Muscle of leg (tissue), 11 donors: Measurements from ENCODE around the gene ZFYVE26. TPM values are rescaled to one million over a fixed set of nuclear protein-coding genes. Genes with fewer than 3 reads are reported as not detected.
A peak's percentile ranks its signal among the peaks of the same experiment; 100 is the strongest.

Source experiments
- DNase-seq: peaks from one replicate; pipeline ENCODE4 v3.0.0; 2013
- H3K27ac ChIP-seq: one replicate; pipeline ENCODE4 v1.5.1; 2013; ENCODE audit warnings: mild to moderate bottlenecking, low read length, control low read depth
- H3K27me3 ChIP-seq: one replicate; pipeline ENCODE4 v1.6.1; 2013; ENCODE audit warnings: low read length; ENCODE audit not compliant: control insufficient read depth, insufficient read depth
- H3K36me3 ChIP-seq: one replicate; pipeline ENCODE4 v1.6.1; 2013; ENCODE audit warnings: low read length; ENCODE audit not compliant: control insufficient read depth, insufficient read depth
- H3K4me1 ChIP-seq: one replicate; pipeline ENCODE4 v1.6.1; 2013; ENCODE audit warnings: low read length; ENCODE audit not compliant: control insufficient read depth, insufficient read depth
- H3K4me3 ChIP-seq: one replicate; pipeline ENCODE4 v1.5.1; 2013; ENCODE audit warnings: low read length, control low read depth
- H3K9me3 ChIP-seq: replicated peaks from 2 replicates; pipeline ENCODE4 v1.6.1; 2013; ENCODE audit warnings: low read depth, low read length; ENCODE audit not compliant: control insufficient read depth
- WGBS: methylation state at CpG from one replicate; pipeline ENCODE4 v1.1.5; 2013; ENCODE audit warnings: missing lambda C conversion rate; ENCODE audit not compliant: insufficient coverage; 5-methylcytosine and 5-hydroxymethylcytosine counted together
- polyA plus RNA-seq, 8 donors: library from polyadenylated mRNA; unstranded; fragments of 120-200 nt; gene quantifications; one replicate each; pipeline versions ENCODE4 v1.2.1 to v1.2.3, GENCODE V29; 2013; ENCODE audit warnings: inconsistent platforms in 1 of 8, low replicate concordance in 1 of 8; ENCODE audit not compliant: insufficient read length in 8 of 8, insufficient read depth in 1 of 8
- total RNA-seq: library from RNA; stranded (reverse); fragments of 120-200 nt; gene quantifications from one replicate; pipeline ENCODE4 v1.2.4, GENCODE V29; 2013

ZFYVE26 gene
- total and polyA plus RNA-seq, 9 donors: 9.4 to 16.8 (median 12.3) TPM

- DNase-seq: peak; percentile 21
- Histone ChIP-seq H3K9me3 (no peaks in the 10 kb centered on the region), H3K27ac (peak overlapping the region; percentile 91), H3K4me3 (peak overlapping the region; percentile 88), H3K36me3 (peaks cover 6% of the 10 kb centered on the region), H3K27me3 (no peaks in the 10 kb centered on the region), H3K4me1 (peaks cover 16% of the 10 kb centered on the region)
- WGBS: 29% methylated on average over 1 of the region's 14 CpGs
Measured at GRCh38 chr14:67815573-67816225, 691 bp downstream of the ZFYVE26 start.

- Histone ChIP-seq H3K4me3 (no peak overlapping the region), H3K4me1 (peaks cover 11% of the 10 kb centered on the region), H3K27me3 (no peaks in the 10 kb centered on the region), H3K36me3 (peaks cover 13% of the 10 kb centered on the region), H3K9me3 (no peaks in the 10 kb centered on the region), H3K27ac (no peak overlapping the region)
- DNase-seq: no peak
- WGBS: no CpG with 5 or more reads among the region's 2 CpGs
Measured at GRCh38 chr14:67814821-67815220, 1.6 kb downstream of the ZFYVE26 start.

GRCh38 chr14:67806246-67806645 lies 10.1 kb downstream of the ZFYVE26 start:
- no peak for DNase-seq
- no peaks in the 10 kb centered on the region for H3K27me3 ChIP-seq
- 41% methylated on average over 2 of the region's 3 CpGs for WGBS
- no peaks in the 10 kb centered on the region for H3K9me3 ChIP-seq
- H3K27ac ChIP-seq: no peak overlapping the region
- no peak overlapping the region for H3K4me3 ChIP-seq
- peaks cover 69% of the 10 kb centered on the region for H3K36me3 ChIP-seq
- H3K4me1 ChIP-seq: no peaks in the 10 kb centered on the region

GRCh38 chr14:67800743-67801142 lies 15.6 kb downstream of the ZFYVE26 start:
- DNase-seq: no peak
- no peak overlapping the region for H3K4me3 ChIP-seq
- no peaks in the 10 kb centered on the region for H3K4me1 ChIP-seq
- H3K36me3 ChIP-seq: peaks cover 61% of the 10 kb centered on the region
- WGBS: no CpG with 5 or more reads among the region's 4 CpGs
- H3K27ac ChIP-seq: no peak overlapping the region
- no peaks in the 10 kb centered on the region for H3K9me3 ChIP-seq
- no peaks in the 10 kb centered on the region for H3K27me3 ChIP-seq

GRCh38 chr14:67798731-67799130 lies 17.7 kb downstream of the ZFYVE26 start:
- no peaks in the 10 kb centered on the region for H3K4me1 ChIP-seq
- no peak overlapping the region for H3K4me3 ChIP-seq
- 73% methylated on average over 18 of the region's 20 CpGs for WGBS
- no peaks in the 10 kb centered on the region for H3K9me3 ChIP-seq
- H3K27me3 ChIP-seq: no peaks in the 10 kb centered on the region
- peaks cover 58% of the 10 kb centered on the region for H3K36me3 ChIP-seq
- DNase-seq: no peak
- no peak overlapping the region for H3K27ac ChIP-seq

- Histone ChIP-seq H3K9me3 (no peaks in the 10 kb centered on the region), H3K27ac (no peak overlapping the region), H3K27me3 (no peaks in the 10 kb centered on the region), H3K36me3 (peaks cover 57% of the 10 kb centered on the region), H3K4me1 (peaks cover 10% of the 10 kb centered on the region), H3K4me3 (no peak overlapping the region)
- DNase-seq: no peak
- WGBS: no CpG with 5 or more reads among the region's 1 CpG
Measured at GRCh38 chr14:67787673-67788072, 28.7 kb downstream of the ZFYVE26 start.

- H3K27me3 ChIP-seq: no peaks in the 10 kb centered on the region
- H3K36me3 ChIP-seq: peaks cover 72% of the 10 kb centered on the region
- H3K9me3 ChIP-seq: no peaks in the 10 kb centered on the region
- DNase-seq: peak; percentile 7
- peaks cover 10% of the 10 kb centered on the region for H3K4me1 ChIP-seq
- H3K27ac ChIP-seq: peak overlapping the region; percentile 62
- 100% methylated on average over 2 of the region's 4 CpGs for WGBS
- H3K4me3 ChIP-seq: no peak overlapping the region
Measured at GRCh38 chr14:67785270-67786109, 30.9 kb downstream of the ZFYVE26 start.

GRCh38 chr14:67784244-67784823 lies 32.1 kb downstream of the ZFYVE26 start:
- H3K4me3 ChIP-seq: no peak overlapping the region
- peaks cover 72% of the 10 kb centered on the region for H3K36me3 ChIP-seq
- no peak for DNase-seq
- no peaks in the 10 kb centered on the region for H3K9me3 ChIP-seq
- H3K27ac ChIP-seq: no peak overlapping the region
- no peaks in the 10 kb centered on the region for H3K27me3 ChIP-seq
- peaks cover 10% of the 10 kb centered on the region for H3K4me1 ChIP-seq
- WGBS: 94% methylated on average over 5 of the region's 5 CpGs

- no peak for DNase-seq
- Histone ChIP-seq H3K27me3 (no peaks in the 10 kb centered on the region), H3K9me3 (no peaks in the 10 kb centered on the region), H3K27ac (no peak overlapping the region), H3K4me1 (peaks cover 10% of the 10 kb centered on the region), H3K4me3 (no peak overlapping the region), H3K36me3 (peaks cover 74% of the 10 kb centered on the region)
- no CpG with 5 or more reads among the region's 3 CpGs for WGBS
Measured at GRCh38 chr14:67782090-67782489, 34.3 kb downstream of the ZFYVE26 start.

GRCh38 chr14:67778792-67779191 lies 37.6 kb downstream of the ZFYVE26 start:
- Histone ChIP-seq H3K27ac (no peak overlapping the region), H3K4me3 (no peak overlapping the region), H3K36me3 (peaks cover 77% of the 10 kb centered on the region), H3K9me3 (no peaks in the 10 kb centered on the region), H3K27me3 (no peaks in the 10 kb centered on the region), H3K4me1 (no peaks in the 10 kb centered on the region)
- WGBS: no CpG with 5 or more reads among the region's 1 CpG
- DNase-seq: no peak
